ENCODE data around the gene OR6T1.

The OR6T1 gene

DNA sequence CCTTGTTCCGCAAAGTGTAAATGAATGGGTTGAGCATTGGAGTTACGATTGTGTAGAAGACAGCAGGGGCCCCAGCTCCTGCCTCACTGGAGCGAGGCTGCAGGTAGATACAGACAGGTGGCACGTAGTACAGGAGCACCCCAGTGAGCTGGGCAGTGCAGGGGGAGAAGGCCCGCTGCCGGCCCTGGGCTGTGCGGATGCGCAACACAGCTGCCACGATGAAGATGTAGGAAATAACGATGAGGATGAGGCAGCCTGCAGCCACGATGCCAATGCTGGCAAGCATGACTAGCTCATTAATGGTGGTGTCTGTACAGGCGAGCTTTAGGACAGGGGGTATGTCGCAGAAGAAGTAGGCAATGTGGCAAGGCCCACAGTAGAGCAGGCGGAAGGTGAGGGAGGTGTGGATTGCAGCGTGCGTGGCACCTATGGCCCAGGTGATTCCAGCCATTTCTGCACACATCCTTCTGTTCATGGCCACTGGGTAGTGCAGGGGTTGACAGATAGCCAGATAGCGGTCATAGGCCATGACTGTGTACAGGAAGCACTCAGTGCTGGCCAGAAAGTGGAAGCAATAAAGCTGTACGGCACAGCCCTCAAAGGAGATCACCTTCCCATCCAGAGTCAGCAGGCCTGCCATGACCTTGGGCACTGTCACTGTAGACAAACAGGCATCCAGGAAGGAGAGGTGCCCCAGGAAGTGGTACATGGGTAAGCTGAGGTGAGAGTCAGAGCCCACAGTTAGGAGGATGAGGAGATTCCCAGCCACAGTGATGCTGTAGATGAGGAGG, 33.3 kb upstream of the OR6T1 start:
- Histone ChIP-seq H3K9me2 (replicated peaks; ENCODE audit: control insufficient read depth, low read length) (no peaks in the 10 kb centered on the region), H4K20me1 (ENCODE audit: control insufficient read depth, insufficient read depth, low read depth, low read length) (no peaks in the 10 kb centered on the region), H3K4me3 (ENCODE audit: low read length) (no peak overlapping the region), H3K27ac (ENCODE audit: low read depth, low read length) (no peak overlapping the region), H3K36me3 (ENCODE audit: control insufficient read depth, low read length) (no peaks in the 10 kb centered on the region), H3K9me3 (ENCODE audit: control insufficient read depth, insufficient read depth, low read length) (no peaks in the 10 kb centered on the region), H3K4me2 (ENCODE audit: low read length) (no peak overlapping the region), H3K27me3 (ENCODE audit: control insufficient read depth, low read length) (no peaks in the 10 kb centered on the region), H3K4me1 (ENCODE audit: control insufficient read depth, low read length) (no peaks in the 10 kb centered on the region), H3K79me2 (ENCODE audit: control insufficient read depth, low read length) (no peaks in the 10 kb centered on the region), H3F3A (ENCODE audit: control insufficient read depth, insufficient read depth) (no peaks in the 10 kb centered on the region)
- no peak for TF ChIP-seq EZH2phosphoT487 (IDR thresholded peaks at IDR 0.05; ENCODE audit: borderline replicate concordance, low read length)
- TF ChIP-seq, protein P1, sequence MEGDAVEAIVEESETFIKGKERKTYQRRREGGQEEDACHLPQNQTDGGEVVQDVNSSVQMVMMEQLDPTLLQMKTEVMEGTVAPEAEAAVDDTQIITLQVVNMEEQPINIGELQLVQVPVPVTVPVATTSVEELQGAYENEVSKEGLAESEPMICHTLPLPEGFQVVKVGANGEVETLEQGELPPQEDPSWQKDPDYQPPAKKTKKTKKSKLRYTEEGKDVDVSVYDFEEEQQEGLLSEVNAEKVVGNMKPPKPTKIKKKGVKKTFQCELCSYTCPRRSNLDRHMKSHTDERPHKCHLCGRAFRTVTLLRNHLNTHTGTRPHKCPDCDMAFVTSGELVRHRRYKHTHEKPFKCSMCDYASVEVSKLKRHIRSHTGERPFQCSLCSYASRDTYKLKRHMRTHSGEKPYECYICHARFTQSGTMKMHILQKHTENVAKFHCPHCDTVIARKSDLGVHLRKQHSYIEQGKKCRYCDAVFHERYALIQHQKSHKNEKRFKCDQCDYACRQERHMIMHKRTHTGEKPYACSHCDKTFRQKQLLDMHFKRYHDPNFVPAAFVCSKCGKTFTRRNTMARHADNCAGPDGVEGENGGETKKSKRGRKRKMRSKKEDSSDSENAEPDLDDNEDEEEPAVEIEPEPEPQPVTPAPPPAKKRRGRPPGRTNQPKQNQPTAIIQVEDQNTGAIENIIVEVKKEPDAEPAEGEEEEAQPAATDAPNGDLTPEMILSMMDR (IDR thresholded peaks at IDR 0.05; ENCODE audit: low read depth, low read length, poor library complexity, severe bottlenecking) = no peak

DNA sequence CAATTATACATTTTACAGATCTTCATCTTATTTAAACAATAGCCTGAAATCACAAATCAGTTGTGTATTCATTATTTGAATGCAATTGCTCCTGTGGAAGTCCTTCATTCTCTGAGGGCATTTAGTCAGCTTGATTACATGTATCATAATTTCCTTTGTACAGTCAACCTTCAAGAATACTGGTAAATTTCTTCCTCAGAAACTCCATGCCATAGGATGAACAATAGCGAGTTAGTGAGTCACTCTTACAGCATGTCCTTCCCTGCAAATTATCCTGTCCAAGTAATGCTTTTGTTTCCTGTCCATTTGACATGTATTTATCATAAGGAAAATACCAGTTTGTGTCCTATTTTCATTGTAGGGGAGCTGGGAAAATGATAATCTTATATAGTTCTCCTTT, 30.2 kb upstream of the OR6T1 start:
- Histone ChIP-seq H3K9me2 (replicated peaks; ENCODE audit: control insufficient read depth, low read length) (no peaks in the 10 kb centered on the region), H3K79me2 (ENCODE audit: control insufficient read depth, low read length) (no peaks in the 10 kb centered on the region), H3K36me3 (ENCODE audit: control insufficient read depth, low read length) (no peaks in the 10 kb centered on the region), H3F3A (ENCODE audit: control insufficient read depth, insufficient read depth) (no peaks in the 10 kb centered on the region), H3K4me2 (ENCODE audit: low read length) (no peak overlapping the region), H3K4me1 (ENCODE audit: control insufficient read depth, low read length) (no peaks in the 10 kb centered on the region), H3K27me3 (ENCODE audit: control insufficient read depth, low read length) (no peaks in the 10 kb centered on the region), H4K20me1 (ENCODE audit: control insufficient read depth, insufficient read depth, low read depth, low read length) (no peaks in the 10 kb centered on the region), H3K27ac (ENCODE audit: low read depth, low read length) (no peak overlapping the region), H3K9me3 (ENCODE audit: control insufficient read depth, insufficient read depth, low read length) (no peaks in the 10 kb centered on the region), H3K4me3 (ENCODE audit: low read length) (no peak overlapping the region)
- TF ChIP-seq, protein P1 (IDR thresholded peaks at IDR 0.05; ENCODE audit: low read depth, low read length, poor library complexity, severe bottlenecking) = no peak
- no peak for TF ChIP-seq EZH2phosphoT487 (IDR thresholded peaks at IDR 0.05; ENCODE audit: borderline replicate concordance, low read length)

DNA sequence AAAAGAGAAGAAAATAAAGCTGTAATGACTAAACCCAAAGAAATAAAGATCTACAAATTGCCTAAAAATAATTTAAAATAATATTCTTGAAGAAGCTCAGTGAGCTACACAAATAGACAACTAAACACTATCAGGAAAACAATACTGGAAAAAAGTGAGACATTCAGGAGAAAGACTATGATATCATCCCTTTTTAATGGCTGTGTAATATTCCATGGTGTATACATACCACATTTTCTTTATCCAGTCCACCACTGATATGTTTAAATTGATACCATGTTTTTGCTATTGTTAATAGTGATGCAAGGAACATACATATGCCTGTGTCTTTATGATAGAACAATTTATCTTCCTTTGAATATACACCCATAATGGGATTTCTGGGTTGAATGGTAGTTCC, 13.1 kb upstream of the OR6T1 start:
- Histone ChIP-seq H3K4me2 (ENCODE audit: low read length) (no peak overlapping the region), H4K20me1 (ENCODE audit: control insufficient read depth, insufficient read depth, low read depth, low read length) (no peaks in the 10 kb centered on the region)

More for the DNA sequence above, 13.1 kb upstream of the OR6T1 start:
- Histone ChIP-seq H3K9me3 (ENCODE audit: control insufficient read depth, insufficient read depth, low read length) (no peaks in the 10 kb centered on the region), H3K4me3 (ENCODE audit: low read length) (no peak overlapping the region), H3K27ac (ENCODE audit: low read depth, low read length) (no peak overlapping the region), H3K4me1 (ENCODE audit: control insufficient read depth, low read length) (no peaks in the 10 kb centered on the region), H3F3A (ENCODE audit: control insufficient read depth, insufficient read depth) (no peaks in the 10 kb centered on the region), H3K27me3 (ENCODE audit: control insufficient read depth, low read length) (no peaks in the 10 kb centered on the region), H3K36me3 (ENCODE audit: control insufficient read depth, low read length) (no peaks in the 10 kb centered on the region), H3K9me2 (replicated peaks; ENCODE audit: control insufficient read depth, low read length) (no peaks in the 10 kb centered on the region), H3K79me2 (ENCODE audit: control insufficient read depth, low read length) (no peaks in the 10 kb centered on the region)
- TF ChIP-seq EZH2phosphoT487 (IDR thresholded peaks at IDR 0.05; ENCODE audit: borderline replicate concordance, low read length) = no peak
- TF ChIP-seq, protein P1 (IDR thresholded peaks at IDR 0.05; ENCODE audit: low read depth, low read length, poor library complexity, severe bottlenecking) = no peak

All from DOHH2 (cell line).